Measurements from ENCODE around the gene PLCG1. TPM values are rescaled to one million over a fixed set of nuclear protein-coding genes. Genes with fewer than 3 reads are reported as not detected.

Gene PLCG1
- total and polyA plus RNA-seq, 2 experiments from 2014 or later = 27.4 to 206 TPM

GRCh38 chr20:41173161-41173721 is 35.9 kb downstream of the PLCG1 start:
- Histone ChIP-seq H3K27ac (ENCODE audit: low read depth) (no peak overlapping the region), H3K79me2 (replicated peaks; ENCODE audit: insufficient read depth) (no peaks in the 10 kb centered on the region), H3K36me3 (ENCODE audit: insufficient read depth) (peaks cover 31% of the 10 kb centered on the region), H3K9me2 (ENCODE audit: insufficient read depth) (no peaks in the 10 kb centered on the region), H4K20me1 (replicated peaks; ENCODE audit: insufficient read depth) (peaks cover 8% of the 10 kb centered on the region), H3K4me1 (ENCODE audit: insufficient read depth) (no peaks in the 10 kb centered on the region; the same call in 1 of the 2 replicates), H2AFZ (no peak overlapping the region), H3K27me3 (ENCODE audit: insufficient read depth) (no peaks in the 10 kb centered on the region), H3F3A (replicated peaks; ENCODE audit: low read depth) (peaks cover 6% of the 10 kb centered on the region; the same call in 1 of the 2 replicates), H3K4me3 (no peak overlapping the region), H3K4me2 (no peak overlapping the region)
- H3K4me3 Mint-ChIP-seq = no peak overlapping the region
- H3K36me3 Mint-ChIP-seq (ENCODE audit: low read depth) = peaks cover 86% of the 10 kb centered on the region
- peaks cover 7% of the 10 kb centered on the region; the same call in 2 of the 3 replicates for H3K4me1 Mint-ChIP-seq
- ATAC-seq (peak; percentile 95), DNase-seq (ENCODE audit: low spot score) (peak; percentile 84)
- no peaks in the 10 kb centered on the region; the same call in 2 of the 3 replicates for H3K9me3 Mint-ChIP-seq
- H3K27ac Mint-ChIP-seq = peak overlapping the region; percentile 64; the same call in 1 of the 2 replicates
- H3K27me3 Mint-ChIP-seq (ENCODE audit: insufficient read depth, low read depth, poor library complexity) = peaks cover 15% of the 10 kb centered on the region
- TF ChIP-seq CTCF (conservative IDR thresholded peaks at IDR 0.05; ENCODE audit: low read depth in 2 of 2) (peak; percentile 85 to 93), ETS1 (IDR thresholded peaks at IDR 0.05) (no peak)

GRCh38 chr20:41173791-41174341 is 36.5 kb downstream of the PLCG1 start:
- Histone ChIP-seq H3K27ac (ENCODE audit: low read depth) (no peak overlapping the region), H4K20me1 (replicated peaks; ENCODE audit: insufficient read depth) (peaks cover 8% of the 10 kb centered on the region), H3F3A (replicated peaks; ENCODE audit: low read depth) (peaks cover 6% of the 10 kb centered on the region; the same call in 1 of the 2 replicates), H3K36me3 (ENCODE audit: insufficient read depth) (peaks cover 31% of the 10 kb centered on the region), H3K4me2 (no peak overlapping the region), H3K79me2 (replicated peaks; ENCODE audit: insufficient read depth) (no peaks in the 10 kb centered on the region), H3K27me3 (ENCODE audit: insufficient read depth) (no peaks in the 10 kb centered on the region), H3K4me1 (ENCODE audit: insufficient read depth) (peaks cover 5% of the 10 kb centered on the region; the same call in 1 of the 2 replicates), H2AFZ (no peak overlapping the region), H3K4me3 (no peak overlapping the region), H3K9me2 (ENCODE audit: insufficient read depth) (no peaks in the 10 kb centered on the region)
- H3K4me1 Mint-ChIP-seq = peaks cover 13% of the 10 kb centered on the region; the same call in 2 of the 3 replicates
- peaks cover 83% of the 10 kb centered on the region for H3K36me3 Mint-ChIP-seq (ENCODE audit: low read depth)
- no peaks in the 10 kb centered on the region; the same call in 2 of the 3 replicates for H3K9me3 Mint-ChIP-seq
- peaks cover 15% of the 10 kb centered on the region for H3K27me3 Mint-ChIP-seq (ENCODE audit: insufficient read depth, low read depth, poor library complexity)
- H3K27ac Mint-ChIP-seq = no peak overlapping the region
- DNase-seq (ENCODE audit: low spot score) (no peak), ATAC-seq (no peak)
- H3K4me3 Mint-ChIP-seq = no peak overlapping the region
- no peak for TF ChIP-seq JUNB (IDR thresholded peaks at IDR 0.05; ENCODE audit: unreplicated experiment)

- Mint-ChIP-seq H3K4me3 (no peak overlapping the region), H3K27ac (no peak overlapping the region), H3K4me1 (peaks cover 16% of the 10 kb centered on the region; the same call in 2 of the 3 replicates), H3K36me3 (ENCODE audit: low read depth) (peaks cover 82% of the 10 kb centered on the region), H3K9me3 (no peaks in the 10 kb centered on the region; the same call in 2 of the 3 replicates), H3K27me3 (ENCODE audit: insufficient read depth, low read depth, poor library complexity) (peaks cover 15% of the 10 kb centered on the region)
- no peak overlapping the region for H3K4me3 ChIP-seq
- H3K79me2 ChIP-seq (replicated peaks; ENCODE audit: insufficient read depth) = no peaks in the 10 kb centered on the region
- no peaks in the 10 kb centered on the region for H3K27me3 ChIP-seq (ENCODE audit: insufficient read depth)
- no peak overlapping the region for H3K27ac ChIP-seq (ENCODE audit: low read depth)
- H3K36me3 ChIP-seq (ENCODE audit: insufficient read depth) = peaks cover 31% of the 10 kb centered on the region
- no peak overlapping the region for H3K4me2 ChIP-seq
- H2AFZ ChIP-seq = no peak overlapping the region
- peaks cover 5% of the 10 kb centered on the region; the same call in 1 of the 2 replicates for H3K4me1 ChIP-seq (ENCODE audit: insufficient read depth)
- no peaks in the 10 kb centered on the region for H3K9me2 ChIP-seq (ENCODE audit: insufficient read depth)
- DNase-seq (ENCODE audit: low spot score) = no peak
- H4K20me1 ChIP-seq (replicated peaks; ENCODE audit: insufficient read depth) = peaks cover 8% of the 10 kb centered on the region
- no peak for ATAC-seq
- peaks cover 6% of the 10 kb centered on the region; the same call in 1 of the 2 replicates for H3F3A ChIP-seq (replicated peaks; ENCODE audit: low read depth)
- TF ChIP-seq ZNF114 (CRISPR knock-in tag; IDR thresholded peaks at IDR 0.05) (no peak), JUNB (IDR thresholded peaks at IDR 0.05; ENCODE audit: unreplicated experiment) (no peak), ZNF331 (CRISPR knock-in tag; IDR thresholded peaks at IDR 0.05; ENCODE audit: low read depth) (no peak), ETS1 (IDR thresholded peaks at IDR 0.05) (no peak), EZH2 (IDR thresholded peaks at IDR 0.05; ENCODE audit: low read depth, unreplicated experiment) (no peak), REST (IDR thresholded peaks at IDR 0.05; ENCODE audit: unreplicated experiment) (no peak)
Measured at GRCh38 chr20:41174373-41174772, 37.0 kb downstream of the PLCG1 start.

Measured in GM23338 (cell line).